GM12878 (cell line): ENCODE measurements around the gene MYO16.

Experiments used
- BACH1 ChIP-seq: fragments of 450-650 bp; IDR thresholded peaks from 2 replicates; pipeline ENCODE4 v1.6.1; 2017; ENCODE audit warnings: mild to moderate bottlenecking, borderline replicate concordance
- POLR2A ChIP-seq: IDR thresholded peaks from 2 replicates; pipeline ENCODE4 v1.6.1; 2011; ENCODE audit warnings: low read depth, mild to moderate bottlenecking, low read length
- POLR2AphosphoS5 ChIP-seq: IDR thresholded peaks from 2 replicates; pipeline ENCODE4 v1.6.1; 2011; ENCODE audit warnings: mild to moderate bottlenecking, low read length, inconsistent platforms
- USF2 ChIP-seq: IDR thresholded peaks from 2 replicates; pipeline ENCODE4 v1.6.1; 2011; ENCODE audit warnings: low read depth, low read length, improper control_type of control experiment, borderline replicate concordance
- TF ChIP-seq, protein P1 (sequence below): IDR thresholded peaks from 2 replicates; pipeline ENCODE4 v1.6.1; 2012; ENCODE audit warnings: low read depth, low read length, improper control_type of control experiment
- TF ChIP-seq, protein P2 (sequence below), 3 experiments: IDR thresholded peaks in 2 of 3; conservative IDR thresholded peaks in 1 of 3; 2 replicates each; pipeline ENCODE4 v1.5.1; 2011; ENCODE audit warnings: low read depth in 3 of 3, low read length in 3 of 3, mild to moderate bottlenecking in 3 of 3, control low read depth in 2 of 3, moderate library complexity in 2 of 3, inconsistent platforms in 1 of 3, mixed read lengths in 1 of 3; ENCODE audit not compliant: control insufficient read depth in 2 of 3, insufficient read depth in 1 of 3; ENCODE audit errors: extremely low read depth in 1 of 3

DNA sequence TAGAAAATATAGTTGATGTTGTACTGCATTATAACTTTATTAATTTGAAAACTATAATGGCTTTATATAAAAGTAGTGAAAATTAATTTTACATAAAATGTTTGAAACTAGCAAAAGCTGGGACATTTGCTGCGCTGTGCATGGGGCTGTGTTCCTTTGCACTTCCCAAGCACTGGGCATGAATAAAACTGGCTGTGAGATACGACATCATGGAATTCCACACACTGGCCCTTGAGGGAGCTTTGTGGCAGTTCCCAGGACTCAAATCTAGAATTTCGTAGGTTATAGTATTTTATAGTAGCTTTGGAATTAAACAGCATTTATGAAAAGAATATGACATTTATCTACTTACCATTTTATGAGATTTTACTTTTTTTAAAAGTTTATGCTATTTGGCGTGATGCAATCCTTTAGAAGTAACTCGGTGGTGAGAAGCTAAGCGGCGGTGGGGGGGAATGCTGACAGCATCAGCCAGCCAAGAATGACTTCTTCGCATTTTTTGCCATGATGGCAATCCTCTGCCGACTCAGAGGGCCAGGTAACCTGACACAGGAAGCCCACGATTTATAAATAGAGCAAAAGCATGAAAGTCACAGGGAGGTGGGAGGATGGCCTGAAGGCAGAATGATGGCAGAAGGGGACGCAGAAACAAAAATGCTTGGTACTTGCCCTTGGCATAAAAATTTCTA is 553.5 kb downstream of the MYO16 start:
- TF ChIP-seq, protein P1, sequence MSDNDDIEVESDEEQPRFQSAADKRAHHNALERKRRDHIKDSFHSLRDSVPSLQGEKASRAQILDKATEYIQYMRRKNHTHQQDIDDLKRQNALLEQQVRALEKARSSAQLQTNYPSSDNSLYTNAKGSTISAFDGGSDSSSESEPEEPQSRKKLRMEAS = no peak
- TF ChIP-seq POLR2AphosphoS5 (no peak), USF2 (no peak), BACH1 (no peak), POLR2A (no peak)
- TF ChIP-seq, protein P2, sequence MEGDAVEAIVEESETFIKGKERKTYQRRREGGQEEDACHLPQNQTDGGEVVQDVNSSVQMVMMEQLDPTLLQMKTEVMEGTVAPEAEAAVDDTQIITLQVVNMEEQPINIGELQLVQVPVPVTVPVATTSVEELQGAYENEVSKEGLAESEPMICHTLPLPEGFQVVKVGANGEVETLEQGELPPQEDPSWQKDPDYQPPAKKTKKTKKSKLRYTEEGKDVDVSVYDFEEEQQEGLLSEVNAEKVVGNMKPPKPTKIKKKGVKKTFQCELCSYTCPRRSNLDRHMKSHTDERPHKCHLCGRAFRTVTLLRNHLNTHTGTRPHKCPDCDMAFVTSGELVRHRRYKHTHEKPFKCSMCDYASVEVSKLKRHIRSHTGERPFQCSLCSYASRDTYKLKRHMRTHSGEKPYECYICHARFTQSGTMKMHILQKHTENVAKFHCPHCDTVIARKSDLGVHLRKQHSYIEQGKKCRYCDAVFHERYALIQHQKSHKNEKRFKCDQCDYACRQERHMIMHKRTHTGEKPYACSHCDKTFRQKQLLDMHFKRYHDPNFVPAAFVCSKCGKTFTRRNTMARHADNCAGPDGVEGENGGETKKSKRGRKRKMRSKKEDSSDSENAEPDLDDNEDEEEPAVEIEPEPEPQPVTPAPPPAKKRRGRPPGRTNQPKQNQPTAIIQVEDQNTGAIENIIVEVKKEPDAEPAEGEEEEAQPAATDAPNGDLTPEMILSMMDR (IDR thresholded peaks at IDR 0.05 in 2 of 3, conservative IDR thresholded peaks at IDR 0.05 in 1 of 3; ENCODE audit: control insufficient read depth in 2 of 3, extremely low read depth in 1 of 3, insufficient read depth in 1 of 3, low read depth in 3 of 3, low read length in 3 of 3) = no peak
